Skin epidermis (tissue), 12 donors: ENCODE data around the gene CDC6.
"Not testable (repeated sequence)": the region's sequence is repeated elsewhere in the genome, so short reads cannot be mapped to it uniquely, and the experiment has no call there.

ENCODE experiments used
- H3K27ac ChIP-seq, 21 experiments: fragments of 200-600 bp; sonication (generic) in 11 of 21; one replicate each; pipeline ENCODE4 v1.5.0; 2020; ENCODE audit warnings: mild to moderate bottlenecking in 3 of 21, inconsistent platforms in 2 of 21, moderate library complexity in 2 of 21
- H3K4me3 ChIP-seq, 7 experiments: fragments of 200-600 bp; sonication (generic) in 2 of 7; one replicate each; pipeline ENCODE4 v1.5.0; 2020; ENCODE audit warnings: inconsistent platforms in 2 of 7, mild to moderate bottlenecking in 2 of 7, moderate library complexity in 1 of 7

CDC6 gene

GRCh38 chr17:40284085-40284713 is 3.5 kb upstream of the CDC6 start:
- no peak overlapping the region for H3K4me3 ChIP-seq
- H3K27ac ChIP-seq: peak overlapping the region in 19 of 21 experiments; percentile 10 to 81 (median 61)

GRCh38 chr17:40286473-40286872 is 1.2 kb upstream of the CDC6 start:
- H3K4me3 ChIP-seq: no peak overlapping the region
- no peak overlapping the region for H3K27ac ChIP-seq

GRCh38 chr17:40287159-40287493 is 553 bp upstream of the CDC6 start:
- no peak overlapping the region for H3K4me3 ChIP-seq
- H3K27ac ChIP-seq: peak overlapping the region in 1 of 21 experiments; percentile 15

- Histone ChIP-seq H3K27ac (no peak overlapping the region), H3K4me3 (no peak overlapping the region)
Observed at GRCh38 chr17:40290629-40291280, 3.1 kb downstream of the CDC6 start.

GRCh38 chr17:40291281-40291664 is 3.6 kb downstream of the CDC6 start:
- no peak overlapping the region for H3K27ac ChIP-seq
- H3K4me3 ChIP-seq: no peak overlapping the region

- Histone ChIP-seq H3K4me3 (no peak overlapping the region), H3K27ac (peak overlapping the region in 2 of 21 experiments; percentile 23 to 27)
Observed at GRCh38 chr17:40293363-40293762, 5.7 kb downstream of the CDC6 start.

- Histone ChIP-seq H3K27ac (peak overlapping the region in 4 of 21 experiments; percentile 0 to 46 (median 7)), H3K4me3 (no peak overlapping the region)
Observed at GRCh38 chr17:40295488-40296436, 8.1 kb downstream of the CDC6 start.

- Histone ChIP-seq H3K4me3 (no peak overlapping the region), H3K27ac (no peak overlapping the region)
Observed at GRCh38 chr17:40297511-40297910, 9.8 kb downstream of the CDC6 start.

GRCh38 chr17:40298726-40299125 is 11.0 kb downstream of the CDC6 start:
- H3K4me3 ChIP-seq: no peak overlapping the region
- H3K27ac ChIP-seq: peak overlapping the region in 1 of 21 experiments; percentile 21

- not testable (repeated sequence) for H3K4me3 ChIP-seq, H3K27ac ChIP-seq
Observed at GRCh38 chr17:40299159-40299757, 11.6 kb downstream of the CDC6 start.

- Histone ChIP-seq H3K27ac (no peak overlapping the region), H3K4me3 (no peak overlapping the region)
Observed at GRCh38 chr17:40301315-40301714, 13.6 kb downstream of the CDC6 start.

- H3K27ac ChIP-seq: peak overlapping the region in 10 of 21 experiments; percentile 13 to 72 (median 46)
- H3K4me3 ChIP-seq: no peak overlapping the region
Observed at GRCh38 chr17:40303009-40303657, 15.5 kb downstream of the CDC6 start.

- no peak overlapping the region for H3K4me3 ChIP-seq
- H3K27ac ChIP-seq: peak overlapping the region in 17 of 21 experiments; percentile 4 to 72 (median 36)
Observed at GRCh38 chr17:40303708-40304551, 16.3 kb downstream of the CDC6 start.

GRCh38 chr17:40304552-40304863 is 16.8 kb downstream of the CDC6 start:
- H3K4me3 ChIP-seq: not testable (repeated sequence)
- H3K27ac ChIP-seq: peak overlapping the region in 15 of 21 experiments; percentile 7 to 72 (median 36)

GRCh38 chr17:40304866-40305265 is 17.2 kb downstream of the CDC6 start:
- peak overlapping the region in 12 of 21 experiments; percentile 7 to 72 (median 52) for H3K27ac ChIP-seq
- not testable (repeated sequence) for H3K4me3 ChIP-seq

- H3K27ac ChIP-seq: peak overlapping the region in 20 of 21 experiments; percentile 17 to 85 (median 73)
- H3K4me3 ChIP-seq: no peak overlapping the region
Observed at GRCh38 chr17:40306395-40306794, 18.7 kb downstream of the CDC6 start.

- H3K4me3 ChIP-seq: no peak overlapping the region
- H3K27ac ChIP-seq: peak overlapping the region in 20 of 21 experiments; percentile 17 to 85 (median 73)
Observed at GRCh38 chr17:40307001-40307730, 19.5 kb downstream of the CDC6 start.

GRCh38 chr17:40307740-40308239 is 20.1 kb downstream of the CDC6 start:
- H3K4me3 ChIP-seq: no peak overlapping the region
- peak overlapping the region in 20 of 21 experiments; percentile 17 to 85 (median 73) for H3K27ac ChIP-seq
